ENCODE data around the gene NLRP1. TPM values are rescaled to one million over a fixed set of nuclear protein-coding genes. Genes with fewer than 3 reads are reported as not detected.
A peak's percentile ranks its signal among the peaks of the same experiment; 100 is the strongest.
"Not testable (repeated sequence)": the region's sequence is repeated elsewhere in the genome, so short reads cannot be mapped to it uniquely, and the experiment has no call there.

The NLRP1 gene
- total RNA-seq, 2 donors from 2014 or later, result 3.3 to 8.6 TPM

- intact Hi-C loops (cut with DNase I, micrococcal nuclease), result no loop called here
- no peak for DNase-seq
- ATAC-seq, result peak; percentile 56
Observed at GRCh38 chr17:5592382-5592781, 8.1 kb upstream of the NLRP1 start.

GRCh38 chr17:5591966-5592365 is 7.7 kb upstream of the NLRP1 start:
- intact Hi-C loops (cut with DNase I, micrococcal nuclease), result no loop called here
- ATAC-seq (no peak), DNase-seq (no peak)

GRCh38 chr17:5588584-5588983 is 4.3 kb upstream of the NLRP1 start:
- ATAC-seq (no peak), DNase-seq (no peak)
- intact Hi-C loops (cut with DNase I, micrococcal nuclease), result loop anchor here in 1 of 2 donors (10.0 kb wide), 1 partner anchor 116 kb away; no protein-coding TSS in a partner anchor

GRCh38 chr17:5587438-5588032 is 3.2 kb upstream of the NLRP1 start:
- ATAC-seq (peak; percentile 58), DNase-seq (peak in 1 of 2 donors; percentile 20)

GRCh38 chr17:5585836-5586521 is 1.7 kb upstream of the NLRP1 start:
- peak in 1 of 2 donors; percentile 16 for DNase-seq
- intact Hi-C loops (cut with DNase I, micrococcal nuclease), result loop anchor here in 1 of 2 donors (2.0 to 10.0 kb wide), 2 partner anchors 119 to 839 kb away; no protein-coding TSS in a partner anchor
- ATAC-seq, result no peak

More at GRCh38 chr17:5587438-5588032, 3.2 kb upstream of the NLRP1 start:
- intact Hi-C loops (cut with DNase I, micrococcal nuclease), result loop anchor here in 1 of 2 donors (2.0 to 10.0 kb wide), 2 partner anchors 117 to 837 kb away; no protein-coding TSS in a partner anchor

- ATAC-seq (no peak), DNase-seq (no peak)
- intact Hi-C loops (cut with DNase I, micrococcal nuclease), result loop anchor here in 1 of 2 donors (10.0 kb wide), 1 partner anchor 119 kb away; no protein-coding TSS in a partner anchor
Observed at GRCh38 chr17:5585287-5585794, 1.0 kb upstream of the NLRP1 start.

GRCh38 chr17:5583426-5584382 is 605 bp downstream of the NLRP1 start:
- ATAC-seq, result no peak
- intact Hi-C loops (cut with DNase I, micrococcal nuclease), result loop anchor here in 1 of 2 donors (10.0 kb wide), 1 partner anchor 121 kb away; no protein-coding TSS in a partner anchor

GRCh38 chr17:5582209-5583185 is 1.8 kb downstream of the NLRP1 start:
- ATAC-seq, result no peak
- intact Hi-C loops (cut with DNase I, micrococcal nuclease), result loop anchor here in 1 of 2 donors (10.0 kb wide), 1 partner anchor 122 kb away; no protein-coding TSS in a partner anchor
- DNase-seq, result no peak

More at GRCh38 chr17:5583426-5584382, 605 bp downstream of the NLRP1 start:
- DNase-seq, result peak in 1 of 2 donors; percentile 18

- intact Hi-C loops (cut with DNase I, micrococcal nuclease), result loop anchor here in 1 of 2 donors (10.0 kb wide), 1 partner anchor 123 kb away; no protein-coding TSS in a partner anchor
- no peak for ATAC-seq
Observed at GRCh38 chr17:5581655-5582054, 2.7 kb downstream of the NLRP1 start.

GRCh38 chr17:5580969-5581368 is 3.3 kb downstream of the NLRP1 start:
- DNase-seq, result no peak
- no peak for ATAC-seq
- intact Hi-C loops (cut with DNase I, micrococcal nuclease), result loop anchor here in 1 of 2 donors (10.0 kb wide), 1 partner anchor 124 kb away; no protein-coding TSS in a partner anchor

More at GRCh38 chr17:5581655-5582054, 2.7 kb downstream of the NLRP1 start:
- DNase-seq, result no peak

GRCh38 chr17:5580367-5580766 is 3.9 kb downstream of the NLRP1 start:
- ATAC-seq (no peak), DNase-seq (no peak)
- intact Hi-C loops (cut with DNase I, micrococcal nuclease), result loop anchor here in 1 of 2 donors (10.0 kb wide), 1 partner anchor 124 kb away; no protein-coding TSS in a partner anchor

GRCh38 chr17:5578768-5579167 is 5.5 kb downstream of the NLRP1 start:
- ATAC-seq; DNase-seq; intact Hi-C loops (cut with DNase I, micrococcal nuclease): not testable (repeated sequence)

- ATAC-seq; intact Hi-C loops (cut with DNase I, micrococcal nuclease); DNase-seq: not testable (repeated sequence)
Observed at GRCh38 chr17:5573017-5573416, 11.3 kb downstream of the NLRP1 start.

- ATAC-seq, result no peak
- no peak for DNase-seq
- intact Hi-C loops (cut with DNase I, micrococcal nuclease), result no loop called here
Observed at GRCh38 chr17:5571281-5571680, 13.0 kb downstream of the NLRP1 start.

- ATAC-seq, result no peak
- intact Hi-C loops (cut with DNase I, micrococcal nuclease), result no loop called here
- DNase-seq, result no peak
Observed at GRCh38 chr17:5565808-5566207, 18.5 kb downstream of the NLRP1 start.

- DNase-seq (no peak), ATAC-seq (no peak)
- intact Hi-C loops (cut with DNase I, micrococcal nuclease), result no loop called here
Observed at GRCh38 chr17:5563456-5563855, 20.9 kb downstream of the NLRP1 start.

GRCh38 chr17:5562661-5563360 is 21.5 kb downstream of the NLRP1 start:
- ATAC-seq (no peak), DNase-seq (no peak)
- intact Hi-C loops (cut with DNase I, micrococcal nuclease), result no loop called here
